GM12864 (cell line): ENCODE results near the gene WDR5.

Experiments
- DNase-seq: peaks from one replicate; pipeline ENCODE4 v3.0.0-alpha.2; 2011; ENCODE audit warnings: low read depth
- H3K4me3 ChIP-seq: 2 replicates; pipeline ENCODE4 v1.5.1; 2011; ENCODE audit warnings: mild to moderate bottlenecking, low read depth, low read length, control low read depth
- CTCF ChIP-seq: IDR thresholded peaks from 2 replicates; pipeline ENCODE4 v1.5.1; 2011; ENCODE audit warnings: low read depth, mild to moderate bottlenecking, moderate library complexity, low read length, control low read depth, inconsistent platforms; ENCODE audit errors: missing control alignments

WDR5 gene

GRCh38 chr9:134189470-134190231 lies 53.8 kb downstream of the WDR5 start:
- TF ChIP-seq CTCF, result no peak
- no peak for DNase-seq

GRCh38 chr9:134190232-134191121 lies 54.6 kb downstream of the WDR5 start:
- no peak for TF ChIP-seq CTCF
- H3K4me3 ChIP-seq, result no peak overlapping the region
- no peak for DNase-seq

More at GRCh38 chr9:134189470-134190231, 53.8 kb downstream of the WDR5 start:
- H3K4me3 ChIP-seq, result no peak overlapping the region

GRCh38 chr9:134191455-134192209 lies 55.8 kb downstream of the WDR5 start:
- no peak for TF ChIP-seq CTCF
- H3K4me3 ChIP-seq, result no peak overlapping the region
- DNase-seq, result no peak

- H3K4me3 ChIP-seq, result no peak overlapping the region
- DNase-seq, result no peak
- TF ChIP-seq CTCF, result no peak
Measured at GRCh38 chr9:134192311-134192950, 56.5 kb downstream of the WDR5 start.

- no peak for TF ChIP-seq CTCF
- H3K4me3 ChIP-seq, result no peak overlapping the region
- DNase-seq, result no peak
Measured at GRCh38 chr9:134192951-134193731, 57.3 kb downstream of the WDR5 start.
